CD4-positive, alpha-beta memory T cell (primary cell): ENCODE results near the gene MAGI1. TPM values are rescaled to one million over a fixed set of nuclear protein-coding genes. Genes with fewer than 3 reads are reported as not detected.

ENCODE experiments used
- CTCF ChIA-PET: fragments of 350-600 bp; sonication (Branson Sonifier 250); formaldehyde crosslinking; loops from one replicate; lab custom pipeline; 2021; ENCODE audit warnings: inconsistent platforms; ENCODE audit not compliant: partially characterized antibody; lab: Charles Lee
- POLR2A ChIA-PET: fragments of 350-600 bp; sonication (Branson Sonifier 250); formaldehyde crosslinking; loops from one replicate; lab custom pipeline; 2021; ENCODE audit not compliant: partially characterized antibody; lab: Charles Lee
- DNase-seq, 5 donors: peaks; one replicate each; pipeline versions ENCODE4 v3.0.0 to v3.0.0-alpha.2; 2020 to 2022; ENCODE audit warnings: mixed read lengths in 1 of 5
- H3K27ac ChIP-seq: one replicate; pipeline ENCODE4 v1.7.0; 2013; ENCODE audit warnings: low read depth, low read length
- H3K27me3 ChIP-seq: 2 replicates; pipeline ENCODE4 v1.7.0; 2013; ENCODE audit warnings: mild to moderate bottlenecking, low read length, moderate library complexity; ENCODE audit not compliant: insufficient read depth
- H3K36me3 ChIP-seq: 2 replicates; pipeline ENCODE4 v1.7.0; 2013; ENCODE audit warnings: mild to moderate bottlenecking, low read length, moderate library complexity; ENCODE audit not compliant: insufficient read depth
- H3K4me1 ChIP-seq: 2 replicates; pipeline ENCODE4 v1.7.0; 2013; ENCODE audit warnings: mild to moderate bottlenecking, low read length, moderate library complexity; ENCODE audit not compliant: insufficient read depth
- H3K4me3 ChIP-seq, 2 donors: one replicate each; pipeline ENCODE4 v1.7.0; 2013; ENCODE audit warnings: low read length in 2 of 2, mild to moderate bottlenecking in 1 of 2
- H3K9me3 ChIP-seq, 2 donors: one replicate each; pipeline ENCODE4 v1.7.0; 2013; ENCODE audit warnings: low read length in 2 of 2, control low read depth in 1 of 2; ENCODE audit not compliant: control insufficient read depth in 1 of 2
- H3K27ac Mint-ChIP-seq, 7 donors: one replicate each; pipeline ENCODE4 v1.8.0; 2020 to 2021; ENCODE audit warnings: mixed read lengths in 7 of 7, mild to moderate bottlenecking in 6 of 7, inconsistent platforms in 3 of 7, moderate library complexity in 3 of 7
- H3K27me3 Mint-ChIP-seq, 2 donors: one replicate each; pipeline ENCODE4 v1.8.0; 2020 to 2021; ENCODE audit warnings: mixed read lengths in 2 of 2
- H3K36me3 Mint-ChIP-seq, 2 donors: one replicate each; pipeline ENCODE4 v1.8.0; 2020 to 2021; ENCODE audit warnings: mixed read lengths in 2 of 2, inconsistent platforms in 1 of 2, mild to moderate bottlenecking in 1 of 2
- H3K4me1 Mint-ChIP-seq, 4 donors: one replicate each; pipeline ENCODE4 v1.8.0; 2020 to 2021; ENCODE audit warnings: mixed read lengths in 4 of 4, mild to moderate bottlenecking in 1 of 4
- H3K4me3 Mint-ChIP-seq, 8 donors: one replicate each; pipeline ENCODE4 v1.8.0; 2020 to 2021; ENCODE audit warnings: mixed read lengths in 8 of 8, mild to moderate bottlenecking in 7 of 8, moderate library complexity in 6 of 8, inconsistent platforms in 3 of 8
- H3K9me3 Mint-ChIP-seq, 8 donors: one replicate each; pipeline ENCODE4 v1.8.0; 2020 to 2021; ENCODE audit warnings: mixed read lengths in 8 of 8, mild to moderate bottlenecking in 5 of 8, inconsistent platforms in 3 of 8, moderate library complexity in 1 of 8
- intact Hi-C: fragments of 100-400 bp; cut with micrococcal nuclease; formaldehyde crosslinking; loops from one replicate; pipeline ENCODE4 v1.15.1; 2023
- polyA plus RNA-seq, 2 donors: library from polyadenylated mRNA; unstranded; fragments of 300-500 nt; fragmentation: Illumina TruSeq; gene quantifications; one replicate each; pipeline ENCODE4 v1.2.3, GENCODE V29; 2021
- total RNA-seq, 2 experiments: library from RNA; stranded (reverse); gene quantifications; one replicate each; pipeline ENCODE4 v1.2.3, GENCODE V29; 2021

The MAGI1 gene
- total and polyA plus RNA-seq, 4 experiments from 2014 or later, result 0.20 TPM; not detected in 3

DNA sequence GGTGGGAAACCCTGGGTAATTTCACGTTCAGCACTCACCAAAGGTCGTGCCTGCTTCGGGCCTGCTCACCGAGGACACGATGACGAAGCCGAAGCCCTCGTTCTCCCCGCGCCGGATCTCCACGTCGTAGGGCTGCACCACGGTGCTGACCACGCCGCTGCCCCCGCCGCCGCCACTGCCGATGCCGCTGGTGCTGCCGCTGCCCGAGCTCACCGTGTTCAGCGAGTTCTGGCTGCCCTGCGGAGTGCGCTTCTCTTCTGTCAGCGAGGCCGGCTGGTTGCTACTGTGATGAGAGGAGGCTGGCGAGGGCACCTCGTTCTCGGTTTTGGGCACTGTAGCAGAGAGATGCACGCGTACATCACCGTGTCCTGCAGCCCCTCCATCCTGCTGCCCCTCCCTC, 659.5 kb downstream of the MAGI1 start:
- Mint-ChIP-seq H3K36me3 (no peaks in the 10 kb centered on the region), H3K9me3 (peaks cover 0 to 7% (median 3%) of the 10 kb centered on the region in 8 donors), H3K4me1 (no peaks in the 10 kb centered on the region), H3K4me3 (no peak overlapping the region), H3K27me3 (no peaks in the 10 kb centered on the region), H3K27ac (no peak overlapping the region)
- Histone ChIP-seq H3K4me1 (no peaks in the 10 kb centered on the region), H3K27ac (no peak overlapping the region), H3K4me3 (no peak overlapping the region), H3K36me3 (no peaks in the 10 kb centered on the region), H3K9me3 (peaks cover 0 to 4% of the 10 kb centered on the region in 2 donors), H3K27me3 (no peaks in the 10 kb centered on the region)
- ChIA-PET POLR2A (no interaction called here), CTCF (no interaction called here)
- no peak for DNase-seq
- intact Hi-C loops, result no loop called here

DNA sequence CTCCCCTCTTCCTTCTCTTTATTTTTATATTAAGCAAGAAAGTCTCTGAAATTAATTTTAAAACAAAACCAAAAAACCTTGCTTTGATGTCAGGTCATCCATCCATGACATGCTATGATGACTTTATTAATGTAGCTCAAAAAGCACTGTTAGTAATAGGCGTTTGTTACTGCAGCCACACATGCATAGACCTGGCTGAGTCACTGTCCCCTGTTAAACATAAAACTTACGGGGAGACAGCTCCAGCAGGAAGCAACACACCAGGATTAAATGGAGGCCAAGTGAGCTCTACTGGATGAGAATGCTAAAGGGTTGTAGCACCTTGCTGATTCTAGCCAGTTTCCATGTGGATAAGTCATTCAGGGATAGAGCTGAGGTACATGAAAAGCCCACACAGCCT, 661.1 kb downstream of the MAGI1 start:
- Mint-ChIP-seq H3K4me1 (no peaks in the 10 kb centered on the region), H3K36me3 (no peaks in the 10 kb centered on the region), H3K27me3 (no peaks in the 10 kb centered on the region), H3K9me3 (peaks cover 1 to 8% (median 3%) of the 10 kb centered on the region in 8 donors), H3K27ac (no peak overlapping the region), H3K4me3 (no peak overlapping the region)
- Histone ChIP-seq H3K4me3 (no peak overlapping the region), H3K9me3 (peaks cover 0 to 4% of the 10 kb centered on the region in 2 donors), H3K27ac (no peak overlapping the region), H3K36me3 (no peaks in the 10 kb centered on the region), H3K27me3 (no peaks in the 10 kb centered on the region), H3K4me1 (no peaks in the 10 kb centered on the region)
- no peak for DNase-seq
- POLR2A ChIA-PET, result no interaction called here
- intact Hi-C loops, result no loop called here
- CTCF ChIA-PET, result no interaction called here

DNA sequence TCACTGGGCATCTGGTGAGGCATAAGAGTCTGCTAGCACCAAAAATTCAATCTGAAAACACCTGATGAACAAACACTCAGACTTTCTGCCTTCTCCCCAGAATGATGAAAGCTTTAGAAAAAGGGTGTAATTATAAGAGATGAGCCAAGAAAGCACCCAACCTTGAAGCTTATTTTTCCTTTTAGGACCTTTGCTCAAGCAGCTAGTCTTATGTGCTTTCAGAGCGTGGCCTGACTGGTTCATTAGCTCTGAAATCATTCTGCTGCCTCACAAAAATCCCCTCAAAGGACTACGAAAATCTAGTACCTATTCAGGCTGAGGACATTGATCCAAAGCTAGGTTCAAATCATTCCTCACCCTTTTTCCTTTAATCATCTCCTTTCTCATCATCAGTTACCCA, 662.3 kb downstream of the MAGI1 start:
- no peak overlapping the region for H3K4me3 Mint-ChIP-seq
- H3K27ac Mint-ChIP-seq, result no peak overlapping the region
- H3K4me3 ChIP-seq, result no peak overlapping the region
- peaks cover 0 to 4% of the 10 kb centered on the region in 2 donors for H3K9me3 ChIP-seq
- ChIA-PET CTCF (no interaction called here), POLR2A (no interaction called here)
- no peak for DNase-seq
- H3K27me3 ChIP-seq, result no peaks in the 10 kb centered on the region
- intact Hi-C loops, result no loop called here
- H3K27me3 Mint-ChIP-seq, result no peaks in the 10 kb centered on the region
- H3K4me1 Mint-ChIP-seq, result no peaks in the 10 kb centered on the region
- no peak overlapping the region for H3K27ac ChIP-seq
- H3K36me3 ChIP-seq, result no peaks in the 10 kb centered on the region
- no peaks in the 10 kb centered on the region for H3K4me1 ChIP-seq
- no peaks in the 10 kb centered on the region for H3K36me3 Mint-ChIP-seq
- peaks cover 0 to 11% (median 5%) of the 10 kb centered on the region in 8 donors for H3K9me3 Mint-ChIP-seq

DNA sequence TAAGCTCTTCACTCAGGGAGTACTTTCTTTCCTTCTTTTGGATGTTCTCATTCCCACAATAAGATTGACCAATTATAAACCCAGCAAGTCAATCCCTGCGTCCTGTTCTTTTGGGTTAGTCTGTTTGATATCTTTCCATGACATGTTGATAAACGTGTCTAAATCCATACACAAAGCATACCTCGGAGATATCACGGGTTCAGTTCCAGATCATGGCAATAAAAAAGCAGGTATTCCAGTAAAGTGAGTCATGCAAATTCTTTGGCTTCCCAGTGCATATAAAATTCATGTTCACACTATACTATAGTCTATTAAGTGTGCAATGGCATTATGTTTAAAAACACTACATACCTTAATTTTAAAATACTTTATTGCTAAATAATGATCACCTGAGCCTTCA, 667.7 kb downstream of the MAGI1 start:
- no peaks in the 10 kb centered on the region for H3K9me3 ChIP-seq
- CTCF ChIA-PET, result no interaction called here
- Mint-ChIP-seq H3K4me3 (no peak overlapping the region), H3K4me1 (no peaks in the 10 kb centered on the region), H3K36me3 (no peaks in the 10 kb centered on the region), H3K27me3 (no peaks in the 10 kb centered on the region), H3K27ac (no peak overlapping the region), H3K9me3 (peaks cover 2 to 11% (median 5%) of the 10 kb centered on the region in 8 donors)
- no peak overlapping the region for H3K4me3 ChIP-seq
- H3K27ac ChIP-seq, result no peak overlapping the region
- POLR2A ChIA-PET, result no interaction called here
- intact Hi-C loops, result no loop called here
- no peaks in the 10 kb centered on the region for H3K4me1 ChIP-seq
- H3K27me3 ChIP-seq, result no peaks in the 10 kb centered on the region
- H3K36me3 ChIP-seq, result no peaks in the 10 kb centered on the region
- DNase-seq, result no peak

DNA sequence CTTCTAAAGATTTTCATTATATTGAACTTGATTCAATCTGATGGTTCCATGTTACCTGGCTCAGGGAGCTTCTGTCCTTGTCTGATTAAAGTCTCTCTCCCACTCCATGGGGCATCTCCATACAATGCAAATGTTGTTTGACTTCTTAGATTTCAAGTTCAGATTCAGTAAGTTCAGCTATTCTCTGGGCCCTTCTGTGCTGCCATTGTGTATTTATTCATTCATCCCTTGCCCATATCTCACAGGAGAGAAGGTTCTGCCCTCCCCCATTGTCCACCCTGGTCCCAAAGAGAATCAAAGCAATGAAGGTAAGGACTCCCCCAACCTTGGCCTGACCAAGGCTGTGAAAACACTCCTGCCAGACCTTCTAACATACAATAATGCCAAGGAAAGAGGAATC, 669.9 kb downstream of the MAGI1 start:
- Histone ChIP-seq H3K4me1 (no peaks in the 10 kb centered on the region), H3K9me3 (no peaks in the 10 kb centered on the region), H3K36me3 (no peaks in the 10 kb centered on the region), H3K27me3 (no peaks in the 10 kb centered on the region), H3K4me3 (no peak overlapping the region), H3K27ac (no peak overlapping the region)
- no peak for DNase-seq
- peaks cover 2 to 10% (median 5%) of the 10 kb centered on the region in 8 donors for H3K9me3 Mint-ChIP-seq
- no peak overlapping the region for H3K4me3 Mint-ChIP-seq
- intact Hi-C loops, result no loop called here
- no peaks in the 10 kb centered on the region for H3K4me1 Mint-ChIP-seq
- CTCF ChIA-PET, result no interaction called here
- POLR2A ChIA-PET, result no interaction called here
- no peaks in the 10 kb centered on the region for H3K36me3 Mint-ChIP-seq
- no peaks in the 10 kb centered on the region for H3K27me3 Mint-ChIP-seq
- no peak overlapping the region for H3K27ac Mint-ChIP-seq

DNA sequence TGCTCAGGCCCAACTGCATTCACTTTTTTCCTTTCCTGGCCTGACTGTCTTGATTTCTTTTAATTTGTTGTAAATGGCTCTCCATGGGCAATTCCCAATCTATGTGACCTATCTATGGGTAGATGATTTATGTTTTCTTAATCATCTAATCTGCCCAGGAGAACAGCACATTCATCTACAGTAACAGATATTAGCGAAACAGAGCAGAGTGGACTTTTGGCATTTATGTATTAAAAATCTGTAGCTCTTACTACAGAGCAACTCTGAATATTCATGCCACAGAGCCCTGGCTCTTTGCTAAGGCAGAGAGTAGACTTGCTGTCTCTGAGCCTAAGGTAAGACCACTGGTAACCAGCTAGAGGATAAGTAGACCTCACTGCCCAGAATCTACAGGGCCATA, 676.0 kb downstream of the MAGI1 start:
- POLR2A ChIA-PET, result no interaction called here
- Mint-ChIP-seq H3K4me3 (no peak overlapping the region), H3K27ac (no peak overlapping the region), H3K27me3 (no peaks in the 10 kb centered on the region), H3K36me3 (no peaks in the 10 kb centered on the region), H3K9me3 (peaks cover 0 to 10% (median 3%) of the 10 kb centered on the region in 8 donors), H3K4me1 (no peaks in the 10 kb centered on the region)
- Histone ChIP-seq H3K9me3 (no peaks in the 10 kb centered on the region), H3K27me3 (no peaks in the 10 kb centered on the region), H3K4me1 (no peaks in the 10 kb centered on the region), H3K27ac (no peak overlapping the region), H3K4me3 (no peak overlapping the region), H3K36me3 (no peaks in the 10 kb centered on the region)
- no peak for DNase-seq
- CTCF ChIA-PET, result no interaction called here
- intact Hi-C loops, result no loop called here

DNA sequence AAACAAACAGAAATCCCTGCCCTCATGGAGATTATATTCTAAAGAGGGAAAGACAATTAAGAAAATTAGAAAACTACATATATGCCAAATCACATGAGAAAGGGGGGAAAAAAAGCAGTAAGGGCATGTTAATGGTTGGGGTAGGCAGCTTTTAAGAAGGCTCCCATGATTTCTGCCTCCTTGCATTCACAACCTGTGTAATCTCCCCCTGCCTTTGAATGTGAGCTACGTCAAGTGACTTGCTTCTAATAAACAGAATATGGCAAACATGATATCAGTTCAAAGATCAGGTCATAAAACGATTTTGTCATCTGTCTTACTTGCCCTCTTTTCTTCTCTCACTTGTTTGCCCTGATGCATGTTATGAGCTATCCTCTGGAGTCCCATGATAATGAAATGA, 677.3 kb downstream of the MAGI1 start:
- H3K27me3 ChIP-seq, result no peaks in the 10 kb centered on the region
- intact Hi-C loops, result no loop called here
- CTCF ChIA-PET, result no interaction called here
- no peak for DNase-seq
- H3K9me3 Mint-ChIP-seq, result peaks cover 0 to 10% (median 5%) of the 10 kb centered on the region in 8 donors
- no peak overlapping the region for H3K27ac Mint-ChIP-seq
- POLR2A ChIA-PET, result no interaction called here
- no peak overlapping the region for H3K4me3 Mint-ChIP-seq
- H3K4me3 ChIP-seq, result no peak overlapping the region
- peaks cover 0 to 2% (median 0%) of the 10 kb centered on the region in 4 donors for H3K4me1 Mint-ChIP-seq
- no peaks in the 10 kb centered on the region for H3K4me1 ChIP-seq
- H3K36me3 ChIP-seq, result no peaks in the 10 kb centered on the region
- no peaks in the 10 kb centered on the region for H3K36me3 Mint-ChIP-seq
- H3K27me3 Mint-ChIP-seq, result peaks cover 3 to 5% of the 10 kb centered on the region in 2 donors
- H3K9me3 ChIP-seq, result no peaks in the 10 kb centered on the region
- H3K27ac ChIP-seq, result no peak overlapping the region
